ENCODE measurements around the gene CRACR2B. TPM values are rescaled to one million over a fixed set of nuclear protein-coding genes. Genes with fewer than 3 reads are reported as not detected.
A peak's percentile ranks its signal among the peaks of the same experiment; 100 is the strongest.

CRACR2B gene
- total RNA-seq, 1 experiment from 2014 or later: 132 TPM

GRCh38 chr11:861105-861479, 33.4 kb downstream of the CRACR2B start:
- ATAC-seq: no peak
- no peaks in the 10 kb centered on the region for H3K9me3 ChIP-seq (ENCODE audit: control insufficient read depth, insufficient read depth, low read depth, low read length)
- ChIA-PET CTCF (no interaction called here), POLR2A (interaction anchor here (0.6 kb wide), 1 partner anchor 338 kb away, joined by 3 read pairs; no protein-coding TSS in a partner anchor)
- intact Hi-C loops (cut with micrococcal nuclease; ENCODE audit: unreplicated experiment) (no loop called here), in situ Hi-C loops (cut with HindIII; ENCODE audit: low pct_unique_long_range_greater_than_20kb, low sequenced_read_pairs) (no loop called here)
- peaks cover 76% of the 10 kb centered on the region for H3K4me1 ChIP-seq (ENCODE audit: control insufficient read depth, insufficient read depth, low read length)
- no peak for TF ChIP-seq CTCF (IDR thresholded peaks at IDR 0.05)
- no peak for TF ChIP-seq TCF7L2 (IDR thresholded peaks at IDR 0.05; ENCODE audit: low read depth, low read length)
- no peak for TF ChIP-seq POLR2AphosphoS5 (IDR thresholded peaks at IDR 0.05; ENCODE audit: low read depth, low read length)
- no peak for TF ChIP-seq SIN3A (IDR thresholded peaks at IDR 0.05; ENCODE audit: borderline replicate concordance, insufficient read depth, low read depth, low read length)
- no peak for TF ChIP-seq REST (IDR thresholded peaks at IDR 0.05; ENCODE audit: insufficient read depth in 1 of 2, low read depth in 2 of 2, low read length in 1 of 2)
- no peak overlapping the region for H3K4me3 ChIP-seq (ENCODE audit: low read depth in 2 of 2, low read length in 2 of 2)
- no peaks in the 10 kb centered on the region for H3K27me3 ChIP-seq (ENCODE audit: control insufficient read depth, insufficient read depth, low read length)
- no peak overlapping the region for H3K27ac ChIP-seq (ENCODE audit: low read length)
- H3K36me3 ChIP-seq (ENCODE audit: control insufficient read depth, insufficient read depth, low read length): no peaks in the 10 kb centered on the region
- no TSS peak for BruUV-seq (replicated peaks)
- DNase-seq (ENCODE audit: low read depth, low spot score): no peak

- ATAC-seq (peak; percentile 7), DNase-seq (ENCODE audit: low read depth, low spot score) (no peak)
- ChIA-PET POLR2A (no interaction called here), CTCF (interaction anchor here (0.7 kb wide), 1 partner anchor 54 kb away, joined by 3 read pairs; no protein-coding TSS in a partner anchor)
- Histone ChIP-seq H3K4me3 (ENCODE audit: low read depth in 2 of 2, low read length in 2 of 2) (no peak overlapping the region), H3K27ac (ENCODE audit: low read length) (no peak overlapping the region), H3K9me3 (ENCODE audit: control insufficient read depth, insufficient read depth, low read depth, low read length) (no peaks in the 10 kb centered on the region), H3K27me3 (ENCODE audit: control insufficient read depth, insufficient read depth, low read length) (no peaks in the 10 kb centered on the region), H3K4me1 (ENCODE audit: control insufficient read depth, insufficient read depth, low read length) (peaks cover 76% of the 10 kb centered on the region), H3K36me3 (ENCODE audit: control insufficient read depth, insufficient read depth, low read length) (no peaks in the 10 kb centered on the region)
- in situ Hi-C loops (cut with HindIII; ENCODE audit: low pct_unique_long_range_greater_than_20kb, low sequenced_read_pairs) (no loop called here), intact Hi-C loops (cut with micrococcal nuclease; ENCODE audit: unreplicated experiment) (no loop called here)
- TF ChIP-seq POLR2AphosphoS5 (IDR thresholded peaks at IDR 0.05; ENCODE audit: low read depth, low read length) (no peak; the same call in 1 of the 2 replicates), SIN3A (IDR thresholded peaks at IDR 0.05; ENCODE audit: borderline replicate concordance, insufficient read depth, low read depth, low read length) (no peak), CTCF (IDR thresholded peaks at IDR 0.05) (no peak), REST (IDR thresholded peaks at IDR 0.05; ENCODE audit: insufficient read depth in 1 of 2, low read depth in 2 of 2, low read length in 1 of 2) (no peak), TCF7L2 (IDR thresholded peaks at IDR 0.05; ENCODE audit: low read depth, low read length) (no peak)
- no TSS peak for BruUV-seq (replicated peaks)
Observed at GRCh38 chr11:862081-862661, 34.5 kb downstream of the CRACR2B start.

All from Panc1 (cell line).